Ascending aorta (tissue), 2 donors: ENCODE data around the gene PPP2R5C. TPM values are rescaled to one million over a fixed set of nuclear protein-coding genes. Genes with fewer than 3 reads are reported as not detected.

Source experiments
- DNase-seq, 2 donors: peaks; one replicate each; pipeline ENCODE4 v3.0.0-alpha.2; 2019; ENCODE audit warnings: low spot score in 2 of 2
- H3K27ac ChIP-seq, 2 donors: fragments of 200-600 bp; sonication (generic); one replicate each; pipeline ENCODE4 v1.5.1; 2016 to 2017; ENCODE audit warnings: mild to moderate bottlenecking in 1 of 2
- H3K27me3 ChIP-seq: fragments of 200-600 bp; sonication (generic); one replicate; pipeline ENCODE4 v1.5.1; 2017
- H3K36me3 ChIP-seq, 2 donors: fragments of 200-600 bp; sonication (generic); one replicate each; pipeline ENCODE4 v1.5.1; 2016
- H3K4me1 ChIP-seq, 2 donors: fragments of 200-600 bp; sonication (generic); one replicate each; pipeline ENCODE4 v1.5.1; 2016 to 2017; ENCODE audit warnings: mild to moderate bottlenecking in 1 of 2
- H3K4me3 ChIP-seq, 2 donors: fragments of 200-600 bp; sonication (generic); one replicate each; pipeline ENCODE4 v1.5.1; 2016 to 2017; ENCODE audit warnings: mild to moderate bottlenecking in 1 of 2
- H3K9me3 ChIP-seq, 2 donors: fragments of 200-600 bp; sonication (generic); one replicate each; pipeline ENCODE4 v1.5.1; 2016
- CTCF ChIP-seq, 3 experiments: fragments of 200-600 bp in 2 of 3; fragments of 450-650 bp in 1 of 3; sonication (generic) in 2 of 3; IDR thresholded peaks; one replicate each; pipeline ENCODE4 v1.5.1; 2016 to 2019; ENCODE audit warnings: antibody characterized with exemption in 3 of 3, mild to moderate bottlenecking in 1 of 3, moderate library complexity in 1 of 3
- intact Hi-C: fragments of 100-400 bp; cut with DNase I; formaldehyde crosslinking; loops from one replicate; pipeline ENCODE4 v1.15.1; 2023
- total RNA-seq: library from RNA; depleted of rRNA; stranded (reverse); fragments of >200 nt; gene quantifications from one replicate; pipeline ENCODE4 v1.1.0, GENCODE V29; 2016

Gene PPP2R5C
- total RNA-seq, 1 donor from 2014 or later, result 45.6 TPM

- H3K27me3 ChIP-seq, result no peaks in the 10 kb centered on the region
- no peaks in the 10 kb centered on the region for H3K4me1 ChIP-seq
- peaks cover 34% of the 10 kb centered on the region in 2 donors for H3K36me3 ChIP-seq
- no peak overlapping the region for H3K27ac ChIP-seq
- no peak for TF ChIP-seq CTCF (IDR thresholded peaks at IDR 0.05)
- intact Hi-C loops, result no loop called here
- H3K9me3 ChIP-seq, result no peaks in the 10 kb centered on the region
- DNase-seq, result no peak
- no peak overlapping the region for H3K4me3 ChIP-seq
These were observed 154.6 kb downstream of the PPP2R5C start for GRCh38 chr14:101915871-101916815.

GRCh38 chr14:101916816-101917412 is 155.4 kb downstream of the PPP2R5C start:
- Histone ChIP-seq H3K9me3 (no peaks in the 10 kb centered on the region), H3K4me3 (no peak overlapping the region), H3K4me1 (no peaks in the 10 kb centered on the region), H3K36me3 (peaks cover 32 to 35% of the 10 kb centered on the region in 2 donors), H3K27me3 (no peaks in the 10 kb centered on the region), H3K27ac (no peak overlapping the region)
- no peak for DNase-seq
- TF ChIP-seq CTCF (IDR thresholded peaks at IDR 0.05), result no peak
- intact Hi-C loops, result no loop called here

GRCh38 chr14:101917413-101918017 is 156.0 kb downstream of the PPP2R5C start:
- intact Hi-C loops, result no loop called here
- peaks cover 30 to 36% of the 10 kb centered on the region in 2 donors for H3K36me3 ChIP-seq

GRCh38 chr14:101918065-101918989 is 156.8 kb downstream of the PPP2R5C start:
- peaks cover 24 to 32% of the 10 kb centered on the region in 2 donors for H3K36me3 ChIP-seq
- H3K4me3 ChIP-seq, result no peak overlapping the region
- intact Hi-C loops, result no loop called here
- no peaks in the 10 kb centered on the region for H3K27me3 ChIP-seq
- H3K9me3 ChIP-seq, result no peaks in the 10 kb centered on the region
- no peaks in the 10 kb centered on the region for H3K4me1 ChIP-seq
- no peak for TF ChIP-seq CTCF (IDR thresholded peaks at IDR 0.05)
- DNase-seq, result no peak
- H3K27ac ChIP-seq, result no peak overlapping the region

More at GRCh38 chr14:101917413-101918017, 156.0 kb downstream of the PPP2R5C start:
- DNase-seq, result no peak
- H3K27me3 ChIP-seq, result no peaks in the 10 kb centered on the region
- no peak overlapping the region for H3K4me3 ChIP-seq
- H3K4me1 ChIP-seq, result no peaks in the 10 kb centered on the region
- no peaks in the 10 kb centered on the region for H3K9me3 ChIP-seq
- H3K27ac ChIP-seq, result no peak overlapping the region
- no peak for TF ChIP-seq CTCF (IDR thresholded peaks at IDR 0.05)

GRCh38 chr14:101920271-101920670 is 158.8 kb downstream of the PPP2R5C start:
- intact Hi-C loops, result no loop called here
- Histone ChIP-seq H3K27ac (no peak overlapping the region), H3K9me3 (no peaks in the 10 kb centered on the region), H3K4me3 (no peak overlapping the region), H3K27me3 (no peaks in the 10 kb centered on the region), H3K36me3 (peaks cover 12 to 26% of the 10 kb centered on the region in 2 donors), H3K4me1 (no peaks in the 10 kb centered on the region)
- no peak for TF ChIP-seq CTCF (IDR thresholded peaks at IDR 0.05)
- DNase-seq, result no peak
